Measurements from ENCODE around the gene ADGRA3.

ADGRA3 gene

DNA sequence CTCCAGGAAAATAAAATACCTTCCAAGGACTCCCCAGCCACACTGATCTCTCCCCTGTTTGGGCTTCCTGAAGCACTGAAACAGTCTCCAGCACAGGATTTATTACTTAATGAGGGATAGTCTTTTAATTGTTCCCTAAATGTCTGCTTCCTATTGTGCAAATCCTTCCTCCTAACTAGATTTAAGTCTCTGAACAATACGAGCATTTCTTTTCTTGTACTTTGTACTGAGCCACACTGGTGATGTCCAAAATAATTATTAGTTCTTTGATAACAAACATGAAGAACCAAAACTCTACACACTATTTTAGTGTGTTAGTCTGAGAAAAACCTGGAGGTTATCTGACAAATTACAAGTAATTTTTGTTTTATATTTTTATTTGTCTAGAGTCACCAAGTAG, 5.1 kb downstream of the ADGRA3 start:
- DNase-seq: no peak

DNA sequence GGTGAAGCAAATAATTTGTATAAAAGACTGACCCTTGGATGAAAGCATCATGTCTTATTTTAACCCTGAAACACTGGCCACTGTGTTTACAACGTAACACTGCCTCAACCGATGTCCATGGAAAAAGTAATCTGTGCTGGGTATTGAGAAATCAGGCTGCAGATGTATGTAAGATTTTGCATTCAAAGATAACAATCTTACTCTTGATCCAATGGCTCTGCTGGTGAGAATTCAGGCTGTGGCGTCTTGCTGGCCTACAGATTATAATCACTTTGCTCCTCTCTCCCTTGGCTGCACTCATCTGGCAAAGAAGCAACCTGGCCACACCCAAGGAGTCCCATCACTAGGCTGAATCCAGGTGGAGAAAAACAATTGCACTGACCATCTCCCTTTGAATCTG, 7.5 kb downstream of the ADGRA3 start:
- no peak for DNase-seq

DNA sequence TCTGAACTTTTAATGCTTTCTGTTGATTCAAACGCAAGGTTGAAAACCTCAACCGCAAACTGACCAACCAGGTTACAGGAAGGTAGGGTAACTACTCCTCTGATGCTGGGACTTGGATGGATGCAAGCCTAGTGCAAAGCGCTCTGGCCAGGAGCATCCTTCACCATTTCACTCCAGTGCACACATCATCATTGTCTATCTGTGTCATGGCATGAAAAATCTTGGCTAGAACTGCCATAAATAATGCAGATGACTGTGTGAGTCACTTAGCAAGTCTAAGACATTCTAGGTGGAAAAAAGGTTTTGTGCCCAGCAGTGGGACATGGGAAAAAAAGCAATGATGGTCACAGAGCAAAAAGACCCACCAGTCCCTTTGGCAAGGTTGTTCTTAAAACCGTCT, 10.9 kb downstream of the ADGRA3 start:
- DNase-seq: no peak

DNA sequence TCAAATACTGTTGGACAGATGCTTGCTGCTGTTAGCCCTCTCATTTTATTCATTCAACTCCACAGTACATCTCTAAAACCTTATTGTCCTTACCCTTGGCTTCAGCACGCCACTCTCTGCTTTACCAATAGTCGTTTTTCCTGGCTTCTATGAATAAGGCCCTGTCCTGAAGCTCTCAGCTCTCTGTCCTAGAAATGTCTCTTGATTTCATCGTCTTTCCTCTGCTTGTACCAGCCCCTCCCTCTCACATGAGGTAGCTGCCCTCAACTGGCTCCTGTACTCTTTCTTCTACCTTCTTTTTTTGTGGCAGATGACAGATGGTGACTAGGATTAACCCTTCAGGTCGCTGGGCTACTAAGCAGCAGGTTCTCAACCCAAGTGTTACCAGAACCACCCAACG, 11.4 kb downstream of the ADGRA3 start:
- DNase-seq: no peak

DNA sequence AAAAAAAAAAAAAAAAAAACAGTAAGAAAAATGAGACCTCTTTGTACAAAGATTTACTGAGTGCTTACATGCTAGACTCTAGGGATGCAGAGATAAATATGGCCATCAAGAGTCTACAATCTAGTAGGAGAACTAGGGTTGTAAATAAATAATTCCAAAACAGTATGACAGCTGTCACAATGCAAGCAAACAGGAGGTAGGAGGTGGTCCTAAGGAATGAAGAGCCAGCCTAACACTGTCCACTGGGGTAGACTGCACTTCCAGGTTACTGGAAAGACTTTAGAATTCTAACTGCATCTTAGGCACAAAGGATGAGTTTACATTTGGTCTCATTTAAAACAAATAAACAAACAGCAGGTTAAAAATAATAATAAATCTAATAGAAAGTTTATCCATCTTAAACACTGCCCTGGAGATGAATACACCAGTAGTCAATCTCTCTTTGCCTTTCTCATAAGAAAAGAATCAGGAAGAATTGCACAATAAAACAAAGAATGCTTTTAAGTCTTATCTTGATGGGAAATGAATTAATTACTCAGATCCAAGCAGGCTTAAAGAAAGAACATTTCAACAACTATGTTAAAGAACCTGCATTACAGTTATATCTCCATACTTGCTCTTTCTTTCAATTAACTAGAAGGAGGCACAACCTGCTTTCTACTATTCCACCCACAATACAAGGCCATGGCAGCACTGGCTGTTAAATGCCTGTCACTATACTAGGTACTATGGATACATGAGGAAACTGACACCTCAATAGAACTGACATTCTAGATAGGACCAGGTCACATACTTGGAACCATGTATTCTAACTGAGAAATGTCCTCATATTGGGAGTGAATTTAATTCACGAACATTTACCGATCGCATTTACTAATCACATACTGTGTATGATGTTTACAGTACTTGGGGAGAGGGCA, 12.7 kb downstream of the ADGRA3 start:
- DNase-seq: no peak

DNA sequence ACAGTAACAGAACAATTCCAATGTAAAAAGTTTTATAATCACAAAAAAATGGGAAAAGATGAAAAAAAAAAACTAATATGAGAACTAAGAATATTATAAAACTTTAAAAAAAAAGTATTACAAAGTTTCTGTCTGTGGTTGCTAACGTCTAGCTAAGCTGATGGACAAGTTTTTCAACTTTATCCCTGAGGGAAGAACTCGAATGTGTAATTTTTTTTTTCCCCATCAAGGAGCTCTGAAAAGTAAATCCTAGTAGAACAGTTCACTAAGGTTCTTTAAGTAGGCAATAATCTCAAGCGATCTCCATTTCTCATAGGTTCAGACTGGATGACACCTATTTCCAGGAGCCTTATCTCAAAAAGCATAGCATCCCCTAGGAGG, 14.2 kb downstream of the ADGRA3 start:
- no peak for DNase-seq

DNA sequence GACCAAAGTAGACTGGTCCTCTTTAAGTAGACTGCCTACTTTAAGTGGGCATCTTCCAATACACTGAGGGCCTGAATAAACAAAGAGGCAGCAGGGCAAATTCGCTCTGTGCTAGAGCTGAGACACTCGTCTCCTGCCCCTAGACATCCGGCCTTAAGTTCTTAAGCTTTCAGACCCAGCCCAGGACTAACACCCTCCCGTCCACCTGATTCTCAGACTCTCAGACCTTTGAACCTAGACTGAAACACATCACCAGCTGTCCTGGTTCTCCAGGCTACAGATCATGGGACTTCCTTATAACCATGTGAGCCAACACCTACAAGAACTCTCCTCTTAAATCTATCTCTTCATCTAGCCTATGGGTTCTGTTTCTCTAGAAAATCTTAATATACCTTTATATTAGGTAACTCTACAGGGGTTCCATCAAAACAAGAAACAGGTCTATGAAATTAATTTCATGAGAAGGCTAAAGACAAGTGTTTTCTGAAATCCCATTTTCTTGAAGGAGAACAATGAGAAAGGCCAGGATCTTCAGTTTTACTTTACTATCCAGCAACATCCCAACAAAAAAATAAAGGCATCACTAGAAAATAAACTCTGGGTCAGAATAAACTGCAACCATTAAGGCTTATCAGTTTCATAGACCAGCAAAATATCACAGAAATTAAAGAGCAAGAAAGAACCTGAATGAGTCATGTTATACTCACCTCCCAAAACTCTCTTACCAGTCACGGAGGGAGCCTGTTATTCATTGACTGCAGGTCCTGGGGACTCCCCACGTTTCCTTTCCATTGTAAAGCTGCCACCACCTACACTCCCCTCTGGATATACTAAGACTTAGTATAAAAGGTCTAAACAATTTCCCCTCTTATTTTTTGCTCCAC, 14.8 kb downstream of the ADGRA3 start:
- peak in 1 of 2 experiments; percentile 22 for DNase-seq

DNA sequence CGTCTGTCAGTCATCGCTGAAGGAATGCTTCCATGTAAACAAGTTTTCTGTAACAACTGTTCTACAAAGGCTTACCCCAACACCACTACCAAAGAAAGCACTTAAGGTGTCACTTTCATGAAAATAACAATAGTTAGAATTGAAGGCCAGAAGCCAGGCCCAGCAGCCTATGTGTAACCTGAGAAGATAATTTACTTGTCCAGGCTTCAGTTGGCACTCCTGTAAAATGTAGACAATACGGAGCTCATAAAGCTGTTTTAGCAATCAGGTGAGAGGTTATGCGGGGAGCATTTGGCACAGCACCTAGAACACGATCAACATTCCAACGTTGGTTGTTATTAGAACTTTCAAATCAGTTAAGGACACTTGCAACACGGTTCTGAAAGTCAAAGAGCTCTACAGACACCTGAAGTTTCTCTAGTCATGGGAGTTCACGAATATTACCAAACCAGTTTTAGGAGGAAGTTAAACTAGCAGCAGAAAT, 15.7 kb downstream of the ADGRA3 start:
- DNase-seq: no peak

DNA sequence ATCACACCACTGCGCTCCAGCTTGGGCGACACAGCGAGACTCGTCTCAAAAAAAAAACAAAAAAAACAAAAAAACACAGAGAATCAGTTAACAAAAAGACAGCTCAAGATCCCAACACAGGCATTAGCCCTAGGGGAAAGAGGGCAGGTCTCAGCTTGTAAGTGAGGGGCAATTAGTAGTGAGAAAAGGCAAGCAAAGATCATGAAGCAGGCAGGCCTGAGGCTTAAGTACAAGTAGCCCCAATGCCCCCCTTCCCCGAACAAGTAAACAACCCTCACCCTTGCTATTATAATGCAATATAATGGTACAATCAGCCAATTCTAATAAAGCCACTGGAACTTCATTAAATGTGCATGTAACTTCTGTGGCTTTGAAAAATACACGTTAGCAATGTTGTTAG, 17.0 kb downstream of the ADGRA3 start:
- no peak for DNase-seq

DNA sequence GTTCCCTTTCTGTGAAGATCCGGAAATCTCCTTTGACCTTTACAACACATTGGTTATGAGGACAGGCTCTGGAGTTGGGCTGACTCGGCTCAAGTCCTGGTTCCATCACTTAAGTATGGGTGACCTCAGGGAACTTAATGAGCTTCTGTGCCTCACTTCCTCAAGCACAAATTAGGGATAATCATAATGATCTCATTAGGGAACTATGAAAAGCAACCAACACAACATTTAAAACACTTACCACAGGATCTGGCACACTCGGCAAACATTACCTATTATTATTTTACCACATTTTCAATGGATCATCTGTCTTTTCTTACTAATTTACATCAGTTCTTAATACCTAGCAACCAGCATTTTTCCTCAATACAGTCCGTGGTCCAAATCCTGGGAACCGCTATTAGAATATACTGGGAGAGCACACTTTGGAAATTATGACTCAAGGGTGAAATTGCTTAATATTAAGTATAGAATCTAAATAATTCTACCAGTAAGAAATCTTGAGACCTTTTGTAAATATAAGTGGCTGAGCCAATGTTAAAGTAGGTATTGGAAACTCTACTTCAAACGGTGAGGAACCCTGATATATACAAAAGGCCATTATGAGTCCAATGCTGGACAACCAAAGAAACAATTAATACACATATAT, 19.6 kb downstream of the ADGRA3 start:
- no peak for DNase-seq

DNA sequence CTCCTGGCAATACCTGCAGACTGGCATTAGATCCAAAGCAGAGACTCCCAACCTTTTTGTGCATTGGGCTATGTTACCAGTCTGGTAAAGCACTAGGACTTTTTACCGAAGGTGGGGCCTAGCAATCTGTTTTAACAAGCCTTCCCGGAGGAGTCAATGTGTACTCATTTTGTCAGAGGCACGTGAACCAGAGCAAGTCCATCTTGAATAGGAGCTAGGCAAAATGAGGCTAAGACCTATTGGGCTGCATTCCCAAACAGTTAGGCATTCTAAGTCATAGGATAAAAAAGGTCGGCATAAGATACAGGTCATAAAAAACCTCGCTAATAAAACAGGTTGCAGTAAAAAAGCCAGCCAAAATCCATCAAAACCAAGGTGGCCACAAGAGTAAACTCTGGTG, 22.3 kb downstream of the ADGRA3 start:
- no peak for DNase-seq

DNA sequence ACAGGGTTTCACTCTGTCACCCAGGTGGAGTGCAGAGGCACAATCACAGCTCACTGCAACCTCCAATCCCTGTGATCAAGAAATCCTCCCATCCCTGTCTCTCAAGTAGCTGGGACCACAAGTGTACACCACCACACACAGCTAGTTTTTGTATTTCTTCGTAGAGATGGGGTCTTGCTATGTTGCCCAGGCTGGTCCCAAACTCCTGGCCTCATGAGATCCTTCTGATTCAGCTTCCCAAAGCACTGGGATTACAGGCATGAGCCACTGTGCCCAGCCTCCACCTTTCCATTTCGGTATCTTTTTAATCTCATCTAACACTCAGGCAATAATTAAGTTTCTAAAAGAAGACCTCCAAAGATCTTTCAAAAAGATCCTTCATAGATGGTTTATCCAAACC, 22.9 kb downstream of the ADGRA3 start:
- DNase-seq: no peak

DNA sequence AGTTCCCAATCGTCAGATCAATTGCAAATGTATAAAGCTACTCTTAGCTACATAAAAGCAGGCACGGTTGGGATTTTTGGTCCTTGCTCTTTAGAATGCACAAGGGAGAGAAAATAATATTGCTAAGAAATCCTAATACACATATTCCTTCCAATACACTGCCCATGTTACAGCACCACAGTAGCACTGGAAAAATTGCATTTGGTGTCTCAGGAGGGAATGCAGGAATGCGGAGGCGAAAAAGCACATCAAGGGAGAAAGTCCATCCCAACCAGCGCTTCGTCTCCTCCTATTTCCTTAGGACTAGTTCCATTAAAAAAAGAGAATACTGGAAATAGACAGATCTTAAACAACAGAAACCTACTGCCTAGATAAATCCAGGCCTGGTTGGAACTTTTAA, 23.9 kb downstream of the ADGRA3 start:
- no peak for DNase-seq

DNA sequence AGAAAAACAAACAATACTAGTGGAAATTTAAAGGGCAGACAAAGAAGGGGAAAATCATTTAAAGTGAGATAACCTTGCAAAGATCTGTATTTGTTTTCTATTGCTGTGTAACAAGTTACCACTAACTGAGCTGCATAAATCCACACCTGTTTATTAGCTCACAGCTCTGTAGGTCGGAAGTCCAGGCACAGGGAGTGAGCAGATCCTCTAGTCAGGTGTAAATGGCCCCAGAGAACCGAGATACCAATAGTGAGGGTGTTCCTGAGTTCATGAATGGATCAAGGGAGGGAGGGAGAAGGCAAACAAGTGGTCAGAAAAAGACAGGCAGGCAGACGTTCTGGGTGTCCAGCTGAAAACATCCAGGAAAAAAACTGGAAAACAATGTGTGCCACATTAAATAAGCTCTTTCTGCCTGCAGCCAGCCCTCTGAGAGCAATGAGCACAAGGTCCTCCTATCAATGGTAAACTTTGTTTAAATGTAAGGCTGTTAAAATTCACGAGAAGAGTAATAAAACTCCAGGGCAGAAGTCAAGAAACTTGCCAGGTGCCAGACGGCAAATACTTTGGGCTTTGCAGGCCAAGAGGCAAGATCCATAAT, 25.0 kb downstream of the ADGRA3 start:
- no peak for DNase-seq

DNA sequence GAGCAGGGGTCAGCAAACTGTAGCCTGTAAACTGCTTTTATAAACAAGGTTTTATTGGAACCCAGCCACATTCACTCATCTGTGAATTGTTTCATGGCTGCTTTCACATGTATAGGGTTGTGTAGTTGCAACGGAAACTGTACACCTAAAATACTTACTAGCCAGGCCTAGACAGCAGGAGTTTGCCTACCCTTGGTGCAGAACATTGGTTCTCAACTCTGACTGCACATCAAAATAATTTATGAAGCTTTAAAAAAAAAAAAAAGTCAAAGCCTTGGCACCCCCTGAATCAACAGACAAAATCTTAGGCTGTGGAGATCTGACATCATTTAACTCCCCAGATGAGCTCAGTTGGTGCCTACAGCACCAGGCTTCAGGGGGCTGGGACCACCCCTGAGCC, 27.8 kb downstream of the ADGRA3 start:
- no peak for DNase-seq

DNA sequence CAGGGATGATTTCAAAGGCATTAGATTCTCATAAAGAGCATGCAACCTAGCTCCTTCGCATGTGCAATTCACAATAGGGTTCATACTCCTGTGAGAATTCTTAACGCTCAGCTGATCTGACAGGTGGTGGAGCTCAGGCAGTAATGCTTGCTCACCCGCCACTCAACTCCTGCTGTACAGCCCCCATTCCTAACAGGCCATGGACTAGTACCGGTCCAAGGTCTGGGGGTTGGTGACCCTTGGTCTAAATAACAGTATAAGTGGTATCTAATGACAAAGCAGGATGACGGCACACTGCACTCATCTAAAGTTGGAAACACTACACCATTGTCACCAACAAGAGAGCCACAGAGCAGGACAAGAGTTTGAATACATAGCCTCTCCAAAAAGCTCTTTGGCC, 28.5 kb downstream of the ADGRA3 start:
- DNase-seq: no peak

DNA sequence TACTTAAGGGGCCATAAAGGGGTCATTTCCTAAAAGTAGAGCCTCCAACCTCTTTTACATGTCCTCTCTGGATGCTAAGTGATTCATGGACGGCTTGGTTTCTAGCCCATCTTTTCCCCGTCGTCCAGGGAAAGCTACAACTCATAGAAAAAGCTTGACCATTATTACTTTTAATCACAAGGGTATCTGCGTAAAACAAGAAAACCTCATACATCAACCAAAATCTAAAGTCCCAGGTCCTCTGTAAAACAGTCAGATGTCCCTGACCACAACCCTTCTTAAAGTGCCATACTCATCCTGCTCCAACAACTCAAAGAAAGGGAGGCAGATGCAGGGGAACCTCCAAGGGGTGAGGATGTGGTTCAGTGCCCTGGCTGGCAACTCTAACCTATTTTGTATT, 29.6 kb downstream of the ADGRA3 start:
- no peak for DNase-seq

DNA sequence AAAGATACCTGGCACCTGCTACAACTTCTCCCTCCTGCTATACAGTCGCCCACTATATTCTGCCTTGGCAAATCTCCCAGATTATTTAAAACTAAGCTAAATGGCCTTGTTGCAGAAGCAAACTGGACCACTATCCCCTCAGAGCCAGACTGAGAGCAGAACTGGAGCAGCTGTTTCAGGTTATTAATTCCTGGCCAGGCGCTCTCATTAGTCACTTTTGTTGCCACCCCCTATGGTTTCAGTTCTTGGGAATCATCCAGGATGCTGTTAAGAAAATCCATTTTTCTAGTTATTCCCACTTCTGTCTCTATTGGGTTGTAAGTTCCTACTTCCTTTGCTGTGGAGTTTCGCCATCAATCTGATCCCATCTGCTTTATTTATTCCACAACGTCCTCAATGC, 30.1 kb downstream of the ADGRA3 start:
- no peak for DNase-seq

DNA sequence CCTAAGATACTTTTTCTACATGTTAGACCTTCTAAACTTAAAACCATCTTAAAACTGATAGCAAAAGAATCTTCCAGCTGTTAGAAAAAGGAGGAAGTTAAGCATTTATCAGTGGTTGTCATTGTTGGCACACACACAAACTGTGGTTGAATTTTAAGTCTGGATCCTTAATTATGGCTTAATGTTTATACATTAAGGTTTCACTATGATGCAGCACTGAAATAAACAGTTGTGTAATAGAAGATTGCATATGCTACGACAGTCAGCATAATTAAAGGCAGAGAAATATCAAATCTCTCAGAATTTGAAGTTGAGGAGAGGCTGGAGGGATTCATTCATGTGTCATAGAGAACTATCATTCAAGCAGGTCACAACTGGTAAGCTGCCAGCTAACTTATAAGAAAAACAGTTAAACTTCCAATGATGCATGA, 32.3 kb downstream of the ADGRA3 start:
- no peak for DNase-seq

DNA sequence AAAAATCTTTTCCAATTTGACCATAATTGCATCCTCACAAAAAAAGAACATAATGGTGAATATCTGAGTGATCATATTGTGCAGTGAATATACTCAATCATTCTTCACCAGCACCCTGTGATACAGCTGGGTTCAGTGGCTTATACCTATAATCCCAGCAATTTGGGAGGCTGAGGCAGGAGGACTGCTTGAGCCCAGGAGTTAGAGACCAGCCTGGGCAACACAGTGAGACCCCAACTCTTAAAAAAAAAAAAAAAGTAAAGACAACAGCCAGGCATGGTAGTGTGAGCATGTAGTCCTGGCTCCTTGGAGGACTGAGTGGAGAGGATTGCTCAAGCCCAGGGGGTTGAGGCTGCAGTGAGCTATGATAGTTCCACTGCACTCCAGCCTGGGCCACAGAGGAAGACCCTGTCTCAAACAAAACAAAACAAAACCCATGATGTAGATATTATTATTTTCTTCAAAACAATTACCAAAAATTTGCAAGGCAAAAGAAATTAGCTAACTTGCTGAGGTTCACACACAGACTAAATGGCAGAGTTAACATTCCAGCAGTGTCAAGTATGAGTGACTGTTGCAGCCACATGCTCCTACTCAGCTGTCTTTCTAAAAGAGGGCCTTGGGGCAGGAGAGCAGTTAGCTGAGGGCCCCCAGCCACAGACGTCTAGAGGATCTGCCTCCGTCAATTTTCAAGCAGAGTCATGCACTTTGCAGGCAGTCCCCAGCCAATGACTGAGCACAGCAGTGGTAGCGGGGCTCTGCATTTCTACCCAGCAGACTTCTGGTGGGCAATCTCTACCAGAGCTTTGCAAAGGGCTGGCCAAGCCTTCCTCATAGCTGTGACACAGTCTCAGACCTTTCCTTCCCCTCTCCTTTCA, 33.4 kb downstream of the ADGRA3 start:
- no peak for DNase-seq

DNA sequence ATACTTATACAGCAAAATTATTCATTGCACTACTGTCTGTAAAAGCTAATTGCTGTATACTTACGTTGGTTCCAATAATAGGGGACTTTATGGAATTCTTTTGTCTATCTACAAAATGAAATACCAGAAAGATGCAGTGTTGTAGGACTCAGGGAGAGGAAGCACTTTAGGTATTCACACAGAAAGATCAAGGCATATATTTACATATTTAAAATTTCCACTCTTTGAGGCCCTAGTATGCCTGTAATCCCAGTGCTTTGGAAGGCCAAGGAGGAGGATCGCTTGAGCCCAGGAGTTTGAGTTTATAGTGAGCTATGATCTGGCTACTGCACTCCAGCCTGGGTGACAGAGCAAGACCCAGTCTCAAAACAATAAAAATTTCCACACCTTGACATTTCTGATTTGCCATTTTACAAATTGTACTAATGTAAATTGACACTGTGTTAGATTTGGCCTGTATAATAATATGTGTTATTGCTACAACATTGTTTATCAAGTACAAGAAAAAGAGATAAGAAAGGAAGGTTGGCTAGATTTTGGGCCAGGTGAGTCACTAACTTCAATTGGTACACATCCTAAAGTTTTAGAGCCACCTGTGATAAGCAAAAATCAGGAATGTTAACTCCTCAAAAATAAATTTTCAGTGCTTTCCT, 35.1 kb downstream of the ADGRA3 start:
- DNase-seq: no peak
